GM21515 (cell line): Measurements from ENCODE around the gene ACTN4.

ENCODE experiments used
- ATAC-seq: cut with Tn5 transposase; IDR thresholded peaks from one replicate; pipeline ENCODE4 v1.9.1; 2021; ENCODE audit not compliant: unreplicated experiment

The ACTN4 gene

GRCh38 chr19:38693380-38694223 is 46.2 kb downstream of the ACTN4 start:
- no peak for ATAC-seq

DNA sequence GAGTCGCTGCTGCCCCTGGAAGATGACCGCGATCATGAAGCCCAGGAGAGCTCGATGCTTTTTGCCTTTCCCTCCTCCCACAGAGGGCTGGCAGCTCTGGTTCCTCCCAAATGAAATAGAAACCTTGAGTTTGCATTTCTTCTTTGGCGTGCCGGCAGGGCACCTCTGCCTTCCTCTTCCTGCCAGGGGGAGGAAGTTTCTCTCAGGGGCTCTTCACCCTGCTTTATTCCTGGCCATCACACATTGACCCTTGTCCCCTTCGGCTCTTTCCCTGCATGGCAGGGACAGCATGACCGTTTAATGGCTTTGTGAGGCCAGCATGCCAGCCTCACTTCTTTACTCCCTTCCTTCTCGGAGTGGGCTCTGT is 47.9 kb downstream of the ACTN4 start:
- ATAC-seq, result no peak

DNA sequence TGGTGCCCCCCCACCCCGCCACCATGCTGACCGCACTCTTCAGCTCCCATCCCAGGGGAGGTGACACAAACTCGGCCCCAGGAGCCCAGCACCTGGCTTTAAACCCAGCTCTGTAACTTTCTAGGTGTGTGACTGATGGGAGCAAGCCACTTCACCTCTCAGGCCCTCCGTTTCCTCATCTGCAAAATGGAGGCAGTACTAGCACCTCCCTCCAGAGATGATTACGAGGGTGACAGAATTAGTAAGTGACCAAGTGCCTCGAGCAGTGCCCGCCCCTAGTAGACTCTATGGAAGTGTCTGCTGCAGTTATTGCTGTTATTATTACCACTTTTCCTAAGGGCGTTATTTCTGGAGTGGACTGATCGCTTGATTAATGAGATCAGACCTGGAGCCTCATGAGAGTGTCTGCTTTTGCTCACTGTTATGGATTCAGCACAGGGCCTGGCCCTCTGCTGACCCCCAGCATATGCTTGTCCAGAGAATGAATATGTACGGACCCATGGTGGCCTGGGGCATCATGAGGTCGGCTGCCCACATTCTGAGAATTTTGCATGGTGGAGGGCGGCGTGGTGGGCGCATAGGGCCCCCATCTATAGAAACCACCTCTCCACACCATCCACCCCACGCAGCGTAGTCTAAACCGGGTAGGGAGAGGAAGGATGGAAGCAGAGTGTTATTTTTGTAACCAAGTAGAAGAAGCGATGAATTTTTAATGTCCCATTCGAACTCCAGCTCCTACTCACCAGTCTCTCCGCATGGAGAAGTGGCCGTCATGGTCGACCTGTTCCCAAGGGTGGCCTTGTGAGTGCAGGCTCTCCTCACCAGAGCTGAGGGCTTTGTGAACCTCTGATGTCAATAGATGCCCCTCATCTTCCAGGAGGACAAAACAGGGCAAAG is 48.6 kb downstream of the ACTN4 start:
- ATAC-seq, result no peak

GRCh38 chr19:38696729-38697055 is 49.2 kb downstream of the ACTN4 start:
- no peak for ATAC-seq

GRCh38 chr19:38697197-38697596 is 49.7 kb downstream of the ACTN4 start:
- no peak for ATAC-seq

DNA sequence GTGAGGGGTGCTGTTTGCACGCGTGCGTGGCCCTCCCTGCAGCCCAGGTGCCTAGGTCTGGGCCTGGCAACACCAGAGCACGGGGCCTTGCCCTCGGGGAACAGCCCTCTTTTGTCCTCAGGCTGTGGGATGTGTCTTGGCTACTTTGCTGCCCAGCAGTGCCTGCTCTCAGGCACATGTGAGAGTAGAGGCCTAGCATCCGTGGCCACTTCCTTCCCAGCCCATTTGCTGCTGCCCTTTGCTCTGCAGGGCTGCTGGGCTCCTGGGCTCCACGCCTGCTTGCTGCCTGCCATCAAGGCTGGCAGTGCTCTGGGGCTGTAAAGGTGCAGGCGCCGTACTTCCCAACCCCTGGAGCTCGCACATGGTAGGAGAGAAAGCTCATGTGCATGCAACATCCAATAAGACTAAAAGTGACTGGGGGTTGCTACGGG is 50.2 kb downstream of the ACTN4 start:
- no peak for ATAC-seq

DNA sequence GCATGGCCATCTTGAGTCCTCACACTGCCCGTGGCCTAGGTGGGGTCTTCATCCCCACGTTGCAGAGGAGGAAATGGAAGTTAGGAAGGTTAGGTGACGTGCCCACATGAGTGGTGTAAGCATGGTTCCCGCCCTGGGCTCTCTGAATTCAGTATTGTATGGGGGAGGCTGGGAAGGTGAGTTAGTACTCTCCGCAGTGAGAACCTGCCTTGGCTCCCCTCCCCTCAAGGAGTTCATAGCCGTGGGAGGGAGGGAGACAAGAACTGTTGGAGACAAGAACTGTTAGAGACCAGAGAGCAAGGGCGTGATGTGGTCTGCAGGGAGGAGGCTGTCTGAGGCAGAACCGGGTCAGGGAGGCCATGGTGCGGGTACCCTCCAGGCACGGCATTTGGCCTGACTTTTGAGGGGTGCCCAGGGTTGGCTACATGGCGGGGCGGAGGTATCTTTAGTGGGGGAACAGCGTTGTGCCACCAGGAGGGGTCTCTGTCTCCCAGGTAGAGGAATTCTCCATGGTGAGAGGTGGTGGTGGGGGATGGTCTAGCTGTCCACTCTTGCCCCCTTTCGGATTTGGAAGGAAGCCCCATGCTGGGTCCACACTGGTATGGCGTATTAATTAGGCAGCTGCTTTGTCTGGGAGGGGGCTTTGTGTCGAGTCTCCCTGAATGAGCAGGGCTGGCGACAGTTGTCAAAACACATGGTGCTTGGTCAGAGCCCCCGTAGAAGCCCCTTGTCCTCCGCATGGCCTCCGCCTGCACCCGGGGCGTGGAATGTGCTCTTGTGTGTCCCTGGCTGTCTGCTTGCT is 51.0 kb downstream of the ACTN4 start:
- no peak for ATAC-seq

DNA sequence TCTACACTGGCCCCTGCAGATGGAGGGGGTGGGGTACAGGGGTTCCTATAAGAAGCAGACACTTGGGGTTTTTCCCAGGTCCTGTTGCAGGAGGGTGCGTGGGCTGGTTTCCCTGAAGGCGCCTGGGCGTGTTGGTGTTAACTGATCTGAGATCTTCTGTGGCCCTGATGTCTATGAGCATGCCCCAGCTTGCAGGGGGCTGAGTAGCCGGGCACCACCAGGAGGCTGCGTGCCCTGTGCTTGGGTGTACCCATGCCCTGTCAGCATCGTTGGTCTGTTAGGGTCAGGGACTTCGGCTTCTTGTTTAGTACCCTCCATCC is 51.5 kb downstream of the ACTN4 start:
- ATAC-seq, result no peak

- ATAC-seq, result no peak
These were observed 52.3 kb downstream of the ACTN4 start for GRCh38 chr19:38699647-38700349.

DNA sequence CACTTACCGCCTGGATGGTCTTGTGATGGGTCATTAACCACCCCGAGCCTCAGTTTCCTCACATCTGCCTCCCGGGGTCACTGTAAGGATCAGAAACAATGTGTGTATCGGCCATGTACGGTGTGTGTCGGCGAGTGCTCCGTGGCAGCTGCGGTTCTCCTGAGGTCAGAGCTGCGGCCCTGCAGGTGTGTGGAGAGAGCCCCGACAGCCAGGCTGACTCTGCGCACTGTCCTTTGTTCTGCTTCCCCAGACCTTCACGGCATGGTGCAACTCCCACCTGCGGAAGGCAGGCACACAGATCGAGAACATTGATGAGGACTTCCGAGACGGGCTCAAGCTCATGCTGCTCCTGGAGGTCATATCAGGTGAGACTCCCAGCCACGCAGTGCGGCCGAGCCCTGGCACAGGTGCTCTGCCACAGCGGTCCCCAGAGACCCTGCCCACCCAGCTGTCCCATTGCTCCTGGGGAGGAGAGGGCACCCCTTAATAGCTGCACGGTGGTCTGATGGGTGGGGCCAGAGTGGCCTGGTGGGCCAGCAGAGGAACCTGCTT is 53.0 kb downstream of the ACTN4 start:
- no peak for ATAC-seq

DNA sequence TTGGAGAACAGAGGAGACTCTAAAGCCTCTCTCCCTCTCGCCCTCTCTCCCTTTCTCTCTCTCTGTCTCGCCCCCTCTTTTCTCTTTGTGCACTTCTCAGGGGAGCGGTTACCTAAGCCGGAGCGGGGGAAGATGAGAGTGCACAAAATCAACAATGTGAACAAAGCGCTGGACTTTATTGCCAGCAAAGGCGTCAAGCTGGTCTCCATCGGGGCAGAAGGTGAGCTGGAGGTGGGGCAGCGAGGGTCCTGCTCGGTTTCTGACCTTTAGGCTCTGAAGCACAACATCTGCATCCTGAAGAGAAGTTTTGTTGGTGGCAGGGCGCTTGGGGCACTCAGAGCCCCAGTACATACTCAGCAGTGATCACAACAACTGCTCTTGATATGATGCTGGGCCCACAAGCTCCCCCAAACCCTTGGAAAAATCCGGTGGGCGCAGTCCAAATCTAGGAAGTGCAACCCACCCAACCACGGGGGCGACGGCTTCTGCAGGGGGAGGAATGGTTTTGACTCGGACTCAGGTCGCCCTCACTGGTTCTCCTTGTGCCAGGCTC is 53.5 kb downstream of the ACTN4 start:
- ATAC-seq, result no peak

- ATAC-seq, result no peak
These were observed 54.1 kb downstream of the ACTN4 start for GRCh38 chr19:38701455-38702063.

GRCh38 chr19:38702278-38702677 is 54.8 kb downstream of the ACTN4 start:
- no peak for ATAC-seq

DNA sequence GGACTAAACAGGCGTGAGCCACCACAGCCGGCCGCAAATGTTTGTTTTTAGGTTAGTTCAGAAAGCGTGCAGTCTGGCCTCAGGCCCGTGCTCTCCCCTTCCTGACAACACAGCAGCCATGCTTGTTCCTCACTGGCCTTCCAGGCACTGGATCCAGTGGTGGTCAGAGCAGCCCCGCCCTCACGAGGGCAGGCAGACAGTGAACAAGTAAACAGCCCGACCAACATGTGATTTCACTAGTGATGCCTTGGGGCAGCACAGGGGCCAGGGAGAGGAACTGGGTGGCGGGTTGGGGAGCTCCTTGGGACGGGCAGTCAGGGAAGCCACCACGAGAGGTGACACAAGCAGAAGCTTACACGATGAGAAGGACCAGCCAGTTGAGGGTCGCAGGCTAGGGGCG is 56.1 kb downstream of the ACTN4 start:
- no peak for ATAC-seq

DNA sequence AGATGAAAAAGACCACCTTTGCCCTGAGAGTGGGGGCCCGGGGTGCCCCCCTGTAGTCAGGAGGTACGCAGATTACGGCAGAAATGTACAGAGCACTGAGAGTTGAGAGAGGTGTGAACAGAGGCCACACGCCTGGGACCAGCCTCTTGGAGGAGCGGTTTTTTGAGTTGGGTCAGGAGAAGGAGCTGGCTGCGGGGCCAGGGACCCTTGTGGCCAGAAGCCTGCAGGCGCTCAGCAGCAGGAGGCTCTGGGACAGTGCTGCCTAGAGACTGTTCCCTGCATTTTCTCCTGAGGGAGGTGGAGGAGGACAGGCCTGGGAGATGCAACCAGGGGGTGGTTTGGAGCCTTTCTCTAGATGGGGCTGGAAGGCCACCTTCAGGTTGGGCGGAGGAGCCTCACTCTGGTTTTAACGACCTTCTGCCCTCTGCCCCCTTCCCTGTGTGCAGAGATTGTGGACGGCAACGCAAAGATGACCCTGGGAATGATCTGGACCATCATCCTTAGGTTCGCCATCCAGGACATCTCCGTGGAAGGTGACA is 57.1 kb downstream of the ACTN4 start:
- ATAC-seq, result no peak

GRCh38 chr19:38705197-38706019 is 58.0 kb downstream of the ACTN4 start:
- ATAC-seq, result no peak

DNA sequence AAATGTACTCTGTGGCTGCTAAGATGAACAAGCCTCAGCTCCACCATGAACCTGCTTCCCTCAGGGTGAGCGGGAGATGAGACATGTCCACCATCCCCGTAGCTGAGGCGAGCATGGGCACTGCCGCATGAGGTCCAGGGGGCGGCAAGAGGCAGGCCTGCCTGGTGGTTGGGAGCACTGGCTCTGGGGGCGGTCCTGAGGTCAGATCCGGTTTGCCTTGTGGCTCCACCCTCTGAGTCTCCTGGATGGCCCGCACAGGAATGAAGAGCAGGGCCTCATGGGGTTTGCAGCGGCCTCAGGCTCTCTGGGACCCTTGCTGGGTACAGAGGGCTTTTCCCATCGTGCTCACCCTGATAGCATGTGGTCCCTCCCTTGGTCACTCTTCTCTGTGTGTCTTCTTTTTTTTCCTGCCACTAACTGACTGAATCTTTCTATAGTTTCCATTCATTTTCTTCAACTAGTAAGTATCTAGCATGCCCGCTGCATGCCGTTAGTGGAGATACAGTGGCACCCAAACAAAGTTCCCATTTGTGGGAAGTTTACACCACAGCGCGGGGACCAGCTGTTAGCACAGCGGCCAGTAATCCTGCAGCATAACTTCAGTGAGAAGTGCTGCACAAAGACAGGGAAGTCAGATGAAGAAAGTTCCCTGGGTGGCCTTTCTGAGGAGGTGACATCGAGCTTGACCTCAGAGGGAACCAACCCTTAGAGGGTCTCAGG is 59.5 kb downstream of the ACTN4 start:
- no peak for ATAC-seq

DNA sequence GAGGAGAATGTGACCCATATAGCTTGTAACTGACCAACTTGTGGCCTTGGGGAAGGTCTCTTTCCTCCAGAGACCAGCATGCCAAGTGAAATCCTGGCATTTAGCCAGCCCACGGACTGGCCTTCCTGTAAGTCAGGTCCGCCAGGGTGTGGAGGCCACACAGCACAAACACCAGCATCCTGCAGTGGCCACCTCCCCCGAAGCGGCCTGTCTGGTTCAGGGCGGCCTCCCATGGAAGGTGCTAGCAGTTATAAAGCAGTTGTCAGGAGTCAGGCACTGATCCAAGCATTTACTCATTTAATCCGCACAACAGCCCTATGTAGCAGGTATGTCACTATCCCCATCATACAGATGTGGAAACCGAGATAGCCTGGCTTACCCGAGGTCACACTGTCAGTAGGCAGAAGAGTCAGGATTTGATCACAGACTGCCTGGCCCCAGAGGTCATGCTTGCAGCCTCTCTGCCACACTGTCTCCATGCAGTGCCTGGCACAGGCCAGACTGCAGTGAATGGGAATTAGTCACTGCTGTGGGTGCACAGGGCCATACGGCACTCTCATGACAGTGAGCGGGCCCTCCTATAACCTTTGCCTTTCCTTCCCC is 60.2 kb downstream of the ACTN4 start:
- ATAC-seq, result no peak
